ENCODE results near the gene TNIK. TPM values are rescaled to one million over a fixed set of nuclear protein-coding genes. Genes with fewer than 3 reads are reported as not detected.

The TNIK gene
- total and polyA plus RNA-seq, 2 of the 4 experiments (the other 2 are of a cell fraction), result 3.4 to 6.3 TPM

- no peak overlapping the region for H2BK120ac ChIP-seq (ENCODE audit: low read depth, low read length)
- H3K36me3 ChIP-seq (ENCODE audit: control insufficient read depth, insufficient read depth, low read length), result no peaks in the 10 kb centered on the region
- no peak overlapping the region for H2BK5ac ChIP-seq (ENCODE audit: low read depth, low read length, poor library complexity, severe bottlenecking)
- no peak overlapping the region for H3K4me3 ChIP-seq (ENCODE audit: insufficient read depth, low read depth, low read length)
- TF ChIP-seq RFX5 (IDR thresholded peaks at IDR 0.05; ENCODE audit: low read depth, low read length) (no peak), MAFK (IDR thresholded peaks at IDR 0.05; ENCODE audit: low read depth, low read length) (no peak), ELK1 (IDR thresholded peaks at IDR 0.05; ENCODE audit: borderline replicate concordance, low read depth, low read length) (no peak), BHLHE40 (IDR thresholded peaks at IDR 0.05; ENCODE audit: low read depth, low read length) (no peak), MAZ (IDR thresholded peaks at IDR 0.05; ENCODE audit: borderline replicate concordance, low read depth, low read length) (no peak), USF2 (IDR thresholded peaks at IDR 0.05; ENCODE audit: low read depth, low read length) (no peak), SMC3 (IDR thresholded peaks at IDR 0.05; ENCODE audit: low read depth, low read length) (no peak), FOS (IDR thresholded peaks at IDR 0.05; ENCODE audit: low read depth, low read length) (no peak), MXI1 (IDR thresholded peaks at IDR 0.05; ENCODE audit: borderline replicate concordance, low read depth, low read length) (no peak), NFE2L2 (IDR thresholded peaks at IDR 0.05; ENCODE audit: low read depth, low read length) (no peak), CEBPB (IDR thresholded peaks at IDR 0.05; ENCODE audit: low read depth, low read length) (no peak), RAD21 (IDR thresholded peaks at IDR 0.05; ENCODE audit: low read length) (no peak), RCOR1 (IDR thresholded peaks at IDR 0.05; ENCODE audit: insufficient replicate concordance, low read length) (no peak), POLR2A (IDR thresholded peaks at IDR 0.05; ENCODE audit: low read depth, low read length) (no peak), CTCF (conservative IDR thresholded peaks at IDR 0.05; ENCODE audit: low read depth, low read length) (no peak), CHD1 (IDR thresholded peaks at IDR 0.05; ENCODE audit: low read depth, low read length) (no peak)
- in situ Hi-C loops (cut with MboI; ENCODE audit: low sequenced_read_pairs), result no loop called here
- H2AK5ac ChIP-seq (ENCODE audit: low read depth, low read length), result no peak overlapping the region
- CTCF ChIA-PET, result no interaction called here
- 100% methylated on average over 1 of the region's 5 CpGs; no CpG with 5 or more reads in 1 of the 2 experiments for WGBS, 2 experiments (ENCODE audit: extremely low coverage in 2 of 2, insufficient read length in 1 of 2)
- no peak overlapping the region for H3K4me2 ChIP-seq (ENCODE audit: low read depth, low read length)
- H4K8ac ChIP-seq (ENCODE audit: low read depth in 2 of 2, low read length in 2 of 2), result no peak overlapping the region
- no TSS peak for BruUV-seq (replicated peaks)
- no peak overlapping the region for H3K14ac ChIP-seq (replicated peaks; ENCODE audit: low read depth, low read length)
- intact Hi-C loops (cut with micrococcal nuclease), result no loop called here
- dilution Hi-C loops (cut with HindIII; ENCODE audit: low sequenced_read_pairs, unreplicated experiment), result no loop called here
- no peak overlapping the region for H2BK20ac ChIP-seq (ENCODE audit: low read depth, low read length)
- H3K4me1 ChIP-seq (ENCODE audit: control insufficient read depth, insufficient read depth, low read length), result peaks cover 4% of the 10 kb centered on the region; the same call in 1 of the 2 replicates
- no peak overlapping the region for H3K56ac ChIP-seq (ENCODE audit: extremely low read depth, insufficient read depth, low read length)
- no peak overlapping the region for H2AK9ac ChIP-seq (replicated peaks; ENCODE audit: low read depth, low read length, poor library complexity)
- H4K5ac ChIP-seq (ENCODE audit: low read depth, low read length), result no peak overlapping the region
- H3K27ac ChIP-seq (ENCODE audit: insufficient read depth, low read length), result no peak overlapping the region
- H3K9me1 ChIP-seq (ENCODE audit: insufficient read depth, low read length), result no peaks in the 10 kb centered on the region
- POLR2A ChIA-PET (ENCODE audit: unreplicated experiment), result no interaction called here
- H4K91ac ChIP-seq (ENCODE audit: insufficient read depth, low read depth, low read length), result no peak overlapping the region
- H3K9ac ChIP-seq (ENCODE audit: low read depth, low read length), result no peak overlapping the region
- no peaks in the 10 kb centered on the region for H3K27me3 ChIP-seq (ENCODE audit: control insufficient read depth, insufficient read depth, low read length)
- no peak overlapping the region for H3K18ac ChIP-seq (ENCODE audit: low read depth, low read length)
- H3K9me3 ChIP-seq (ENCODE audit: control insufficient read depth, insufficient read depth, low read length), result no peaks in the 10 kb centered on the region
- peaks cover 0 to 5% of the 10 kb centered on the region in 2 experiments; a peak in 1 of 4 replicates for H3K79me1 ChIP-seq (ENCODE audit: low read depth in 1 of 2, low read length in 2 of 2)
- no peak overlapping the region for H3K4ac ChIP-seq (ENCODE audit: low read depth, low read length)
- H4K20me1 ChIP-seq (ENCODE audit: insufficient read depth, low read length), result no peaks in the 10 kb centered on the region
- ATAC-seq (ENCODE audit: low read depth), result no peak
- no peak overlapping the region for H2BK15ac ChIP-seq (ENCODE audit: low read depth, low read length)
- no peak overlapping the region for H2AFZ ChIP-seq (replicated peaks; ENCODE audit: low read length, poor library complexity)
- no peak overlapping the region for H3K23ac ChIP-seq (ENCODE audit: low read depth, low read length)
- DNase-seq, result no peak
Observed at GRCh38 chr3:171451915-171452314, 8.3 kb downstream of the TNIK start.

Data from IMR-90 (cell line).